DMS79 (cell line): ENCODE measurements around the gene FBRSL1.
"Not testable (repeated sequence)": the region's sequence is repeated elsewhere in the genome, so short reads cannot be mapped to it uniquely, and the experiment has no call there.

Experiments
- DNase-seq: peaks from one replicate; lab custom pipeline; 2025; lab: John Stamatoyannopoulos, UW

The FBRSL1 gene

DNA sequence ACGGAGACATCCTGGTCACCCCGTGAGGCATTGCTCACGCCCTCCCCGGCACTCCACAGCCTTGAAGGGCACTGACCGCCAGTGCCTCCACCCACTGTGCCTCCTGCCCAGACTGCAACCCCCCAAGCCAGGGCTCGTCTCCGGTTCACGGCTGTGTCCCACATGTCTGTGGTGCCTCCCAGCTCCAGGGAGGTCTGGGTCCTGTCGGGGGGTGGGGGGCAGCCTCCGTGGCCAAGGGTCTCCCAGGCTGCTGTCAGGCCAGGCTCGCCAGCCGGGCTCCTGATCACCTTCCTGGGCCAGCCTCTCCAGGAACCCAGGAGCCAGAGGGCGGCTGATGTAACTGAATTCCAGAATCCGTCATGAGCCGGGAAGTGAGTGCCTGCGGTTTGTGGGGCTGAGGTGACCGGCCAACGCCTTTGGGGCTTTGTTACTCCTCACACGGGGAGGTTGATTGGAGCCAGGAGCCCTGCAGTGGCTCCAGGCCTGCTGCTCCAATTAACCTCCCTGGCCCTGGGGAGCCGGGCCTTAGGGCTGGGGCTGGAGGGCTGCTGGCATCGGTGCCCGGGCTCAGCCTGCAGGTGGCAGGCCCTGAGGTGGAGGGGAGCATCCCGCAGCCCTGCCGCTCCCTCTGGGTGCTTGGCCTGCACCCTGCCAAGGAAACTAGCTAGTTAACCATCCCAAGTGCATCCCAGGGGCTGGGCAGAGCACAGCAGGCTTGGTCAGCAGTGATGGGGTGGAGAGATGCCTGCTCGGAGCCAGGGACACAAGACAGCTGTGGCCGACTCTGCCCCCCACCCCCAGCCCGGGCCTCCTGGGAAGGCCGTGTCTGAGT, 36.4 kb upstream of the FBRSL1 start:
- no peak for DNase-seq

DNA sequence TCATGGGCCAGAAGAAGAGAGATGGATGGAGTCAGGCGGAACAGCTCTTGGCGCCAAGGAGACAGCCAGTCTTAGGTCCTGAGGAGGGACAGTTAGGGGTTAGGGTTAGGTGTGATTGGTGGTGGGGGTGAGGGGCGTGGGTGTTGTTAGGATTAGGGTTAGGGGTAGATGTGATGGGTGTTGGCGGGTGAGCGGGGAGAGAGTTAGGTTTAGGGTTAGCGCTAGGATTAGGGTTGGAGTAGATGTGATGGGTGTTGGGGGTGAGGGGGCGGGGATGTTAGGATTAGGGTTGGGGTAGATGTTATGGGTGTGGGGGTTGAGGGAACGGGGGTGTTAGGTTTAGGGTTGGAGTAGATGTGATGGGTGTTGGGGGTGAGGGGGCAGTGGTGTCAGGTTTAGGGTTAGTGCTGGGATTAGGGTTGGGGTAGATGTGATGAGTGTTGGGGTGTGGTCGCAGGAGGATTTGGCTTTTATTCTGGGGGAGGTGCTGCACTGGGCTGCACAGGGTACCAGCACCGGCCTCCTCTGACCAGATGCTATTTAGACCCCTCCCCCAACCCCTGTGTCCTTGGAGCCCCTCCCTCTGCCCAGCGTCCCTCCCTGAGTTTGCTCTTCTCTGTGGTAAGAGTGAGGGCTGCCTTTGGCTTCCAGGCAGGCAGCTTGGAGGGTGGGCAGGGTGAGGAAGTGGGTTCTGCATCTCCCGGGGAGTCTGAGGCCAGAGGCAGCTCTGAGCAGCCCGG, 35.6 kb upstream of the FBRSL1 start:
- no peak for DNase-seq

DNA sequence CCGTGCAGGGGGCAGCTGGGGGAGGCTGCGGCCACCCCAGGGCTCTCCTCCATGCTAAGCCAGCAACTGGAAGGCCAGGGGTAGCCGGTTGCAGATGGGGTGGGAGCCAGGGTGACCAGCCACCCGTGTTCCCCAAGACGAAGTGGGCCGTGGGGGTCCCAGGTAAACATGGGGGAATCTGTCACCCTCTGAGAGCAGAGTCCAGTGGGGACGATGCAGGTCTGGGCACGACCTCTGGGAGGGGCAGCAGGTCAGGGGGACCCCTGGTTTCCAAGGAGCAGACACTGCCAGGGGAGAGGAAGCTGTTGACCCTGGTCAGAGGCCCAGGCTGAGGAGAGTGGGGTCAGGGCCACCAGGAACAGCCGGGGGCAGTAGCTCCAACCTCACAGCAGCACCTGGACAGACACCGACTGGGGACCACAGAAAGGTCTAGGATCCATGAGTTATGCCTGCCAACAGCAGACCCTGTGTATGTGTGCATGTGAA, 35.0 kb upstream of the FBRSL1 start:
- no peak for DNase-seq

DNA sequence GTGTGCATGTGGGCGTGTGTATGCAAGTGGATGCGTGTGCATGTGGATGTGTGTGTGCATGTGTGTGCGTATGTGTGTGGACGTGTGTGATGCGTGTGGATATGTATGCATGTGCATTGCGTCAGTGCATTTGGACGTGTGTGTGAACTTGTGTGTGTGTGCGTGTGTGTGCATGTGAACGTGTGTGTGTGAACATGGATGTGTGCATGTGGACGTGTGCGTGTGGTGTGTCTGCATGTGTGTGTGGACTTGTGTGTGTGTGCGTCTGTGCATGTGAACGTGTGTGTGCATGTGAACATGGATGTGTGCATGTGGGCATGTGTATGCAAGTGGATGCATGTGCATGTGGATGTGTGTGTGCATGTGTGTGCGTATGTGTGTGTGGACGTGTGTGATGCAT, 34.4 kb upstream of the FBRSL1 start:
- DNase-seq, result no peak

DNA sequence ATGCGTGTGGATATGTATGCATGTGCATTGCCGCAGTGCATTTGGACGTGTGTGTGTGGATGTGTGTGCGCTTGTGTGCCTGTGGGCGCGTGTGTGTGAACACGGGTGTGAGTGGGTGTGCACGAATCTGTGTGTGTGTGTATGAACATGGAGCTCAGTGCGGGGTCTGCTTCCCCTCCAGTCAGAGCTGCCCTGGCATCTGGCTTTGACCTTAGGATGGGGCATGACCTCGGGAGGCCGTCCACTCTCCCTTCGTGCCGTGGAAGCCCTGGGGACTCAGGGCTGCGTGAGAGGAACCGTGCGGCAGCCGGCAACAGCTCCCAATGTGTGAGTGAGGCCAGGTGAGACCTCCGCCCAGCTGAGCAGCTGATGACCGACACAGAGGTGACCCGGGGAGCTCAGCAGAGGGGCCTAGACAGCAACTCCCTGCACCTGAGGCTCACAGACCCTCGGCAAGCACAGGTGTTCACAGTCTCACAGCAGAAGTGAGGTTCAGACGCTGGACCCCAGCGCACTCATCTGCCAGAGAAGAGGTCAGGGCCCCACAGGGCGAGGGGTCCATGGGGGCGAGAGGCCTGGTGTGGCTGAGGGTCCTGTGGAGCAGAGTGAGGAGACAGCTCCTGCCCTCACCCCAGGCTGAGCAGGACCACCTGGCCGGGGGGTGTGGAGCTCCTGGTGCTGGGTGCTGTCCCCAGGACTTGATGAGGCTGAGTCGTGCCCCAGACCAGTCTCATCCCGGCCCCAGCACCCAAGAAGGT, 33.6 kb upstream of the FBRSL1 start:
- no peak for DNase-seq

DNA sequence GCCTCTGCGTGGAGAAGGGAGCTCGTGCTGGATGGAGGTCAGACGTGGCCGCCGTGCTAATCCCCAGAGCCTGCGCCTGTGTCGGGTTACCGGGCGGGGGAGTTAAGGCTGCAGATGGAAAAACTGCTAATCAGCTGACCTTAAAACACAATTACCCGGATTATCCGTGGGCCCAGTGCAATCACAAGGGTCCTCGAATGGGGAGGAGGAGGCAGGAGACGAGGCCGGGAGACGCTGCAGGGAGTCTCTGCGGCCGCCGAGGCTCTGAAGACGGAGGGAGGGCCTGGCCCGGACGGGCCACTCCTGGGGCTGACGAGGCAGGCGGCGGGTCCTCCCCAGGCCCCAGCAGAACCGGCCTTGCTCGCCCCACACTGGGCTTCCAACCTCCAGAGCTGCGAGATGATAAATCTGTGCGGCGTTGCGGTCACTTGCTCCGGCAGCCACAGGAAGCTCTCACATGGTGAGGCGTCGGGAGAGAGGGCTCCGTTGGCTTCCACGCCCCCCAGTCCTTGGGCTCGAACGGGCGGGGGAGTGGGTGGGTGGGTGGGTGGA, 32.9 kb upstream of the FBRSL1 start:
- no peak for DNase-seq

DNA sequence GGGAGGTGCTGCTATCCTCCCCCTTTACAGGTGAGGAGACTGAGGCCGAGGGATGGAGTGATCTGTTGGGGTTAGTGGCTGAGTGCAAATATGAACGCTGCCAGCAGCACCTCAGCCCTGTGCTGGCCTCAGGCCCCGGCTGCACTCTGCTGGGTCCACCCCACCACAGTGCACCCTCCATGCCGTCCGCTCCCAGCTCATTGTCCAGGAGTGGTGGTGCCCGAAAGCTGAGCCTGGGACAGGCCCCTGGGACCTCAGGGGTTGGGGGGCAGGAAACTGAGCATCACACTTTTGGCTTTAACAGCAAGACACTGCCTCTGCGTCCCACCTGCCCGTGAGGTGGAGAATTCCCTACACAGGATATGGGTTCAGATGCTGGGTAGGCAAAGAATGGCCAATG, 31.5 kb upstream of the FBRSL1 start:
- DNase-seq, result no peak

DNA sequence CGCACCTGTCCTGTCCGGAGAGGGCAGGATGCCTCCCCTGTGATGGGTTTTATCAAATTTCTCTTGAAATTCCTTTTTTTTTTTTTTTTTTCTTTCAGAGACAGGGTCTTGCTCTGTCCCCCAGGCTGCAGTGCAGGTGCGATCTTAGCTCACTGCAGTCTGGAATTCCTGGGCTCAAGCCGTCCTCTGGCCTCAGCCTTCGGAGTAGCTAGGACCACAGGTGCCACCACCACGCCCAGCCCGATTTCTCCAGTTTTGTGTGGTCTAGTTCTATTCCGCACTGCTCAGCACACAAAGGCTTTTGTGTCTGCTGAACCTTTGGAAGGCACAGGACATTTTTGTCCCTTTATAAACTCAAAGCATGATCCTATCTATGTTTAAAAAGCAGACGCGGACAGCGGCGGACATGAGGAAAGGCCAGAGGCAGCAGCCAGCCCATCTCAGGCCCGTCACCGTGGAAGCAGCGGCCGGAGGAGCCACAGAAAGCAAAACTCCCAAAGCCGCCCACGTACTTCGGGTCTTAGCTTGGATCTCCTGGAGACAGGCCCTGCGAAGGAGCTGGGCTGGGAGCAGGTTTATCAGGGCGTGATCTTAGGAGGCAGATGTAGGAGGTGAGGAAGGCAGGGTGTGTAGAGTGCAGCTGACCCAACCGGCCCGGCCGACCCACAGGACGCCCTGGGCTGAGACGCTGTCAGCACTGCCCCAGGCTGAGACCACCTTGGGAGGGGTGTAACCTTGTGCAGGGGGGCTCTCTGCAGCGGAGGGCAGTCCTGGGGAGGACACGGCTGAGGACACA, 30.9 kb upstream of the FBRSL1 start:
- no peak for DNase-seq

DNA sequence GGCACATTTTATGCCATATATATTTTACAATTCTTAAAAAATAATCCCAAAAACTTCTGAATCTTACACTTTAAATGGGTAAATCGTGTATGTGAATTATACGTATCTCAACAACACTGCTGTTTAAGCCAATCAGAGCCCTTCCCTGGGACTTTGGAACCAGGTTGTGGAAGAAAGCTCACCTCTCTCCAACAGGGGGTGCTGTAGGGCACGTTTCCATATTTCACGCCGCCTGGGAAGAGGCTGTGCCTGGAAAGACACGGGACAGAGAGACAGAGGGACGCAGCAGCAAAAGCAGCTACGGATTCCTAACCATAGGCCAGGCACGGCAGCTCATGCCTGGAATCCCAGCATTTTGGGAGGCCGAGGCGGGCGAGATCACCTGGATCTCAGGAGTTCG, 29.4 kb upstream of the FBRSL1 start:
- DNase-seq, result no peak

DNA sequence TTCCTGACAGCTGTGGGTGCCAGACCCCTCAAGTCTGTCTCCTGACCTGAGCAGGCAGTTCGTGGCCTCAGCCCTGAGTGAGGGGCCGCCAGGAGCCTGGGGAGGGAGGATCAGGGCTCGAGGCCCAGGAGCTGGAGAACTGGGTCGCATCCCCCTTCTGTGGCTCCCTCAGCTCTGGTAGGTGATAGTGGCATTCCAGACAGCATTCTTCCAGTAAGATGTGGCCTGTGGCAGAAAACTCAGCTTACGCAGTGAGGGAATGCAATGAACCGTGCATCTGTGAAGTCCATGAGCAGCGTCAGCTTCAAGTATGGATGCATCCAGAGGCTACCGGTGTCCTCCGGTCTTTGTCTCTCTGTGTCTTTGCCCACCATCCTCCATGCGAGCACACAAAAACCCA, 28.4 kb upstream of the FBRSL1 start:
- no peak for DNase-seq

DNA sequence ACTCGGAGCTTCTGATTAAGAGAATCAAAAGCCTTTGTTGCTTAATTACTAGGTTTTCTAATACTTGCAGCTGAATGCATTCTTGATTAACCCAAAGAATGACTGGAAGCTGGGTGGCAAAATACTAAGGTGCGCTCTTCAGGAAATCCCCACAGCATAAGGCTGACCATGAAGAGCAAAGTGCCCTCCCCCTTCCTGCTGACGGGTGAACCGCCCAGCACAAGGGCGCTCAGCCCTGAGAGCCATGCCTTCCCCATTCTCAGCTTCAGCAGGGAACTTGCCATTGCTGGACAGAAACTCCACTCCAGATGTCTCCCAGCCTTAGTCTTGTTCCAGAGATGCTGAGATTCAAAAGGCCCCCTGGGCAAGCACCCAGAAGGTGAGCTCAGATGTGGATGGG, 27.2 kb upstream of the FBRSL1 start:
- DNase-seq, result no peak

DNA sequence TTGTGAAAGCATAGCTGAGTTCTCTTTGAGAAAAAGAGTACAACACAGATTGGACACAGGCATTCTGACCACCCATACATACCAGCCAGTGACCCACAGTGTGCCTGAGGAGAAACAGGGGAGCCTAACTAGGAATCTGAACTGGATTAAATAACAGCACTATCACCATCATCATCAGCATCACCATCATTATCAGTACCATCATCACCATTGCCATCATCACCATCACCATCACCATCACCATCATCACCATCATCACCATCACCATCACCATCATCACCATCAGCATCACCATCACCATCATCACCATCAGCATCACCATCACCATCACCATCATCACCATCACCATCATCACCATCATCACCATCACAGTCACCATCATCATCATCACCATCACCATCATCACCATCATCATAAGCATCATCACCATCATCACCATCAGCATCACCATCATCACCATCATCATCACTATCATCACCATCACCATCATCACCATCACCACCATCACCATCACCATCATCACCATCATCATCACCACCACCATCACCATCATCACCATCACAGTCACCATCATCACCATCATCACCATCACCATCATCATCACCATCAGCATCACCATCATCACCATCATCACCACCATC, 26.5 kb upstream of the FBRSL1 start:
- DNase-seq, result not testable (repeated sequence)

DNA sequence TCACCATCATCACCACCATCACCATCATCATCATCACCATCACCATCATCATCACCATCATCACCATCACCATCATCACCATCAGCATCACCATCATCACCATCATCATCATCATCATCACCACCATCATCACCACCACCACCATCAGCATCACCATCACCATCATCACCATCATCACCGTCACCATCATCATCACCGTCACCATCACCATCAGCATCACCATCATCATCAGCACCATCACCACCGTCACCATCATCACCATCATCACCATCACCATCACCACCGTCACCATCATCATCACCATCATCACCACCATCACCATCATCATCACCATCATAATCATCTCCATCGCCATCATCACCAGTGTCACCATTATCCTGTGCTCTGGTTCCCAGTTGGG, 25.6 kb upstream of the FBRSL1 start:
- not testable (repeated sequence) for DNase-seq

DNA sequence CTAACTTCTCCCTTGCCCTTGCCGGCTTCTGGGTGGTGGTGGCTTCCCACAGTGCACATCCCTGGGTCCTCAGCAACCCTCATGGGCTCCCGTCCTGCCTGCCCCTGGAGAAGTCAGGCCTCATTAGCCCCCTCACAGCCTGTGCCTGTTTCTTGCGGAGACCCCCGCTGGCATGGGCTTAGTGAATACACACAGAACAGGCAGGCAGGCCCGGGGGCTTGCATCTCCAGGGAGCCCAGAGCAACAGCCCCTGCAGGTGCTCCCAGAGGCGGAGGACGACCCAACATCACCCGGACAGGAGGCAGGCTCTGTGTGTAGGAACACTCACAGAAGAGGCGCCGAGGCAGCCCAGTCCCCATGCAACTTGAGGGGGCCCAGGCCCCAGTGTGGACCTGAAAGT, 25.1 kb upstream of the FBRSL1 start:
- no peak for DNase-seq

DNA sequence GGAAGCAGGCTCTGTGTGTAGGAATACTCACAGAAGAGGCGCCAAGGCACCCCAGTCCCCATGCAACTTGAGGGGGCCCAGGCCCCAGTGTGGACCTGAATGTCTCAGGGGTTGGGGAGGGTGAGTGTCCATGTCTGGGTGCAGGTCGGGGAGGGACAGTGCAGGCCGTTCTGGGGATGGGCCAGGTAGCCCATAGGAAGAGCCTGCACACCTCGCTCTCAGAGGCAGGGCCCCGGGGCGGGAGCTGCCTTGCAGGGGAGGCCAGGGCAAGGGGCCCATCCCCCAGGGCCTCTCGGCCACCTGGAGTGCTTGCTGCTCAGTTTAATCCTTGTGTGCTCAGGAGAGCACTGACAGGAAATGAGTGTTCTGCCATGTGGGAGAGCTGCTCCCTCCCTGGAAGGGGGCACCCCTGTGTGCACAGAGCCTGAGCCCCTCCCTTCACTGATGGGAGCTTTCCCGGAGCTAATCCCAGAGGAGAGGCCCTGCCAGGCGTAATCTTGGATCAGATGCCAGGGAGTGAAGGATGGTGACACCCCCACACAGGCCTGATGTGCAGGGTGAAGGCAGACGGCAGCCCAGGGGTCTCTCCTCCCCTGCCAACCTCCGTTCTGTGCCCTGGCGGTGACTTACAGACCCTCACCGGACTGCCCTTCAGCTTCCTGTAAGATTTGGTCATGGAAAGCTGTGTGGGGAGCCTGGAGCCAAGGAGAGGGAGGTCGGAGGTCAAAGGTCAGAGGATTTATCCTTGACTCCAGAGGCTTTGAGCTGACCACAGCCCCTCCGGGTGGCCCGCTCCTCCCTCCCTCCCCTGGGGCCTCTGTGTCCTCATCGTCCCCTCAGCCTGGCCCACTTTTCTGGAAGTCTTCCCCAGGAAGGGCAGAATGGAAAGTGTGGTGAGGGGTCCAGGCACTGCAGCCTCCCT, 24.4 kb upstream of the FBRSL1 start:
- DNase-seq, result no peak

DNA sequence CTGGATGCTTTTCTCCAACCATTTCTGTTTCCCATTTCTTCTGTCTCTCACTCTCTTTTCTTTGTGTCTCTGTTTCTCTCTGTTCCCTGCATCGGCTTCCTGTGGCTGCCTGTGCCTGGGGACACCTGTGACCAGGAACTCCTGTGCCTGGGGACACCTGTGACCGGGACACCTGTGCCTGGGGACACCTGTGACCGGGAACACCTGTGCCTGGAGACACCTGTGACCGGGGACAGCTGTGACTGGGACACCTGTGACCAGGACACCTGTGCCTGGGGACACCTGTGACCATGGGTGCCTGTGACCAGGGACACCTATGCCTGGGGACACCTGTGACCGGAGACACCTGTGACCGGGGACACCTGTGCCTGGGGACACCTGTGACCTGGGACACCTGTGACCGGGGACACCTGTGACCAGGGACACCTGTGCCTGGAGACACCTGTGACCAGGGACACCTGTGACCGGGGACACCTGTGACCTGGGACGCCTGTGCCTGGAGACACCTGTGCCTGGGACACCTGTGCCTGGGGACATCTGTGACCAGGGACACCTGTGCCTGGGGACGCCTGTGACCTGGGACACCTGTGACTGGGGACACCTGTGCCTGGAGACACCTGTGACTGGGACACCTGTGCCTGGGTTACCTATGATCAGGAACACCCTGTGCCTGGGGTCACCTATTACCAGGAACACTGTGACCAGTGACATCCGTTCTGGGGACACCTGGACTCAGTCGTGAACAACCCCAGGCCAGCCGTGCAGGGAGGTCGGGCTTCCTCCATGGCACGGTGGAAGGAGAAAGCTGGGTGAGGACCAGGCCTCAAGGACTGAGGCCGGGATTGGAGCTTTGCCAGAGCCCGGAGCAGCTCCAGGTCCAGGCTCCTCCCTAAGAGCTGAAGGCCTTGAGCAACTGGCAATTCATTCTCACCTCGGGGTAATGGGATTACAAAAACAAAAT, 23.4 kb upstream of the FBRSL1 start:
- DNase-seq, result no peak

DNA sequence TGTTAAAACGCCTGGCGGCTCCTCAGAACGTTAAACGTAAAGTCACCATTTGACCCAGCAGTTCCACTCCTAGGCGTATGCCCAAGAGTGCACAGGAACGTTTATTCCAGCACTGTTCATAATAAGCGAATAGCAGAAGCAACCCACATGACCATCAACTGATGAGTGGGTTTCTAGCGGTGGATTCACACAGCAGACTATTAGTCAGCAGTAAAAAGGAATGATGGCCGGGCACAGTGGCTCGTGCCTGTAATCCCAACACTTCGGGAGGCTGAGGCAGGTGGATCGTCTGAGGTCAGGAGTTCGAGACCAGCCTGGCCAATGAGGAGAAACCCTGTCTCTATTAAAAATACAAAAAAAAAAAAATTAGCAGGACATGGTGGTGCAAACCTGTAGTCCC, 22.4 kb upstream of the FBRSL1 start:
- DNase-seq, result no peak

DNA sequence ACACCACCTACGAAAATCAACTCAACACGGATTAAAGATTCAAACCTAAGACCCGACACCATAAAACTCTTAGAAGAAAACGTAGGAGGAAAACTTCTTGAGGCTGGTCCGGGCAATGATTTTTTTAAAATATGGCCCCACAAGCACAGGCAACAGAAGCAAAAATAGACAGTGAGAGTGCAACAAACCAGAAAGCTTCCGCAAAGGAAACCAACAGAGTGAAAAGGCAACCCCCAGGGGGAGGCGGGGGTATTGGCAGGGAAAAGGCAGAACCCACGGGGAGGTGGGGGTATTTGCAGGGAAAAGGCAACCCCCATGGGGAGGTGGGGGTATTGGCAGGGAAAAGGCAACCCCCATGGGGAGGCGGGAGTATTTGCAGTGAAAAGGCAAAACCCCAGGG, 20.5 kb upstream of the FBRSL1 start:
- DNase-seq, result no peak

DNA sequence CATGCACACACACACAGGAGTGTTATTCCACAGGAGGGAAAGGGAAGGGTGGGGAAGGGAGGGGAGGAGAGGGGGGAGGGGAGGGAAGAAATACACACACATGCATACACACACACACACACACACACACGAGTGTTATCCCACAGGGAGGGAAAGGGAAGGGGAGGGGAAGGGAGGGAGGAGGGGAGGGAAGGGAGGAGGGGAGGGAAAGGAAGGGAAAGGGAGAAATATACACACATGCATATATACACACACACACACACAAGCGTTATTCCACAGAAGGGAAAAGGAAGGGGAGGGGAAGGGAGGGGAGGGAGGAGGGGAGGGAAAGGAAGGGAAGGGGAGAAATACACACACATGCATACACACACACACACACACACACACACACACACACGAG, 19.6 kb upstream of the FBRSL1 start:
- no peak for DNase-seq
